HepG2 (cell line): ENCODE data around the gene NBEA.

Experiments used
- CBFB ChIP-seq: sonication (generic); formaldehyde crosslinking; IDR thresholded peaks from 2 replicates; pipeline ENCODE4 v1.4.0; 2020; ENCODE audit warnings: missing genetic modification reagents
- CTCF ChIP-seq: sonication (generic); formaldehyde crosslinking; IDR thresholded peaks from 2 replicates; pipeline ENCODE4 v1.5.0; 2020; ENCODE audit warnings: mild to moderate bottlenecking, missing genetic modification reagents, moderate library complexity
- FIP1L1 ChIP-seq: fragments of 200-400 bp; formaldehyde crosslinking; IDR thresholded peaks from 2 replicates; pipeline ENCODE4 v1.6.1; 2018; ENCODE audit warnings: low read depth, mild to moderate bottlenecking, low read length, moderate library complexity, borderline replicate concordance; ENCODE audit not compliant: insufficient read depth
- HDAC2 ChIP-seq: sonication (generic); formaldehyde crosslinking; IDR thresholded peaks from 2 replicates; pipeline ENCODE4 v1.4.0; 2020; ENCODE audit warnings: missing genetic modification reagents
- HHEX ChIP-seq: IDR thresholded peaks from 2 replicates; pipeline ENCODE4 v1.6.1; 2016; ENCODE audit warnings: control low read depth
- KLF9 ChIP-seq: IDR thresholded peaks from 2 replicates; pipeline ENCODE4 v1.6.1; 2016; ENCODE audit warnings: low read depth
- ZC3H13 ChIP-seq: sonication (generic); formaldehyde crosslinking; IDR thresholded peaks from 2 replicates; pipeline ENCODE4 v1.8.1; 2023; ENCODE audit warnings: mild to moderate bottlenecking, missing genetic modification reagents, moderate library complexity
- ZSCAN25 ChIP-seq: sonication (generic); formaldehyde crosslinking; IDR thresholded peaks from 2 replicates; pipeline ENCODE4 v1.8.0; 2022; ENCODE audit warnings: mild to moderate bottlenecking, missing genetic modification reagents

- TF ChIP-seq ZC3H13 (CRISPR knock-in tag) = no peak
- no peak for TF ChIP-seq CTCF (CRISPR knock-in tag)
- TF ChIP-seq ZSCAN25 (CRISPR knock-in tag) = no peak
- no peak for TF ChIP-seq HHEX
- no peak for TF ChIP-seq FIP1L1
- no peak for TF ChIP-seq HDAC2 (CRISPR knock-in tag)
- no peak for TF ChIP-seq CBFB (CRISPR knock-in tag)
- TF ChIP-seq KLF9 = no peak
Observed at GRCh38 chr13:34913040-34913439, 29.0 kb upstream of the NBEA start.
